GM18526 (cell line): ENCODE results near the gene SUPT7L.

Source experiments
- POLR2A ChIP-seq: IDR thresholded peaks from 3 replicates; pipeline ENCODE4 v1.6.1; 2011; ENCODE audit not compliant: insufficient read length; ENCODE audit errors: extremely low read depth

The SUPT7L gene

GRCh38 chr2:27703638-27704341, 40.4 kb upstream of the SUPT7L start:
- TF ChIP-seq POLR2A = no peak

GRCh38 chr2:27702302-27702701, 38.9 kb upstream of the SUPT7L start:
- no peak for TF ChIP-seq POLR2A

GRCh38 chr2:27701676-27702075, 38.3 kb upstream of the SUPT7L start:
- TF ChIP-seq POLR2A = no peak

GRCh38 chr2:27697660-27698059, 34.2 kb upstream of the SUPT7L start:
- no peak for TF ChIP-seq POLR2A

- no peak for TF ChIP-seq POLR2A
Measured at GRCh38 chr2:27690052-27690451, 26.6 kb upstream of the SUPT7L start.

- TF ChIP-seq POLR2A = no peak
Measured at GRCh38 chr2:27689424-27689823, 26.0 kb upstream of the SUPT7L start.

GRCh38 chr2:27687232-27687631, 23.8 kb upstream of the SUPT7L start:
- no peak for TF ChIP-seq POLR2A

- TF ChIP-seq POLR2A = no peak
Measured at GRCh38 chr2:27685577-27685976, 22.2 kb upstream of the SUPT7L start.

- no peak for TF ChIP-seq POLR2A
Measured at GRCh38 chr2:27683390-27684071, 20.1 kb upstream of the SUPT7L start.

GRCh38 chr2:27681841-27682240, 18.4 kb upstream of the SUPT7L start:
- TF ChIP-seq POLR2A = no peak

GRCh38 chr2:27680571-27680970, 17.2 kb upstream of the SUPT7L start:
- TF ChIP-seq POLR2A = no peak

GRCh38 chr2:27672723-27673486, 9.5 kb upstream of the SUPT7L start:
- no peak for TF ChIP-seq POLR2A

- TF ChIP-seq POLR2A = no peak
Measured at GRCh38 chr2:27671235-27671634, 7.8 kb upstream of the SUPT7L start.

- TF ChIP-seq POLR2A = no peak
Measured at GRCh38 chr2:27667446-27667845, 4.0 kb upstream of the SUPT7L start.

GRCh38 chr2:27664622-27665363, 1.4 kb upstream of the SUPT7L start:
- no peak for TF ChIP-seq POLR2A
